Muscle layer of duodenum (tissue), 2 donors: ENCODE data around the gene KCNN3.

Experiments
- H3K27ac ChIP-seq: one replicate; pipeline ENCODE4 v1.7.0; 2013; ENCODE audit warnings: mild to moderate bottlenecking, low read length
- H3K27me3 ChIP-seq: one replicate; pipeline ENCODE4 v1.7.0; 2013; ENCODE audit warnings: low read depth, mild to moderate bottlenecking, control low read depth, low read length
- H3K36me3 ChIP-seq, 2 donors: one replicate each; pipeline ENCODE4 v1.7.0; 2013; ENCODE audit warnings: low read length in 2 of 2, control low read depth in 1 of 2, mild to moderate bottlenecking in 1 of 2; ENCODE audit not compliant: insufficient read depth in 2 of 2, control insufficient read depth in 1 of 2
- H3K4me1 ChIP-seq, 2 donors: one replicate each; pipeline ENCODE4 v1.7.0; 2013; ENCODE audit warnings: low read length in 2 of 2, mild to moderate bottlenecking in 2 of 2, control low read depth in 1 of 2, moderate library complexity in 1 of 2; ENCODE audit not compliant: insufficient read depth in 2 of 2, control insufficient read depth in 1 of 2
- H3K4me3 ChIP-seq, 2 donors: one replicate each; pipeline ENCODE4 v1.7.0; 2013; ENCODE audit warnings: low read length in 2 of 2, low read depth in 1 of 2, mild to moderate bottlenecking in 1 of 2
- H3K9me3 ChIP-seq, 2 donors: one replicate each; pipeline ENCODE4 v1.7.0; 2013; ENCODE audit warnings: low read length in 2 of 2, control low read depth in 1 of 2, mild to moderate bottlenecking in 1 of 2; ENCODE audit not compliant: control insufficient read depth in 1 of 2
- donor health status: healthy.

Gene KCNN3

DNA sequence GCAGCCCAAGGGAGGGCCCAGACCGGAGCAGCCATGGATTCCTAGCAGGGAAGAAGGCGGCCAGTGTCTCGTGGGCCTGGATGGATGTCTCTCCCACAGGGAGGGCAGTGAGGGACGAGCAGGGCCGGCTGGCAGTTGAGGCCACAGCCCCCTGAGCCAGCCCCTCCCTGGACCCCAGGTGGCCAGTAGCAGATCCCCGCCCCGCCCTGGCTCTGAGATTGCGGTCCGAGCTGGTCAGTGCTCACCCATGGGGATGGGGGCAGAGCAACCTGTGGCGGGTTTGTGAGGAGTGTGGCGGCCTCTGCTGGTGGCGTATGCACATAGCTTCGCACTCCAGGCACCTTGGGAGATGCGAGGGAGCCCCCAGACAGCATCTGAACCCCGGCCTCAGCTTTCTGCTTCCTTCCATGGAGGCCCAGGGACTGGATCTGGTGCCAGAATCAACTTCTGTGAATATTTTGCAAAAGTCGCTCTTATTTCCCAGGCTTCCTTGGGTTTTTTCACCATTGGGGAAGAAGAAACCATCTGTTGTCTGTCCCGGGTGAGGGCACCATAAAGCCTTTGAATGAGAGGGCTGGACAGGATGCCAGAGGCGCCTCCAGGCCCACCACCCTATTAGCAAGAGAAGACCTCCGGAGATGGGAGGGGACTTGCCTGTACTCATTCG, 8.4 kb upstream of the KCNN3 start:
- H3K36me3 ChIP-seq, result no peaks in the 10 kb centered on the region
- no peak overlapping the region for H3K4me3 ChIP-seq
- H3K9me3 ChIP-seq, result no peaks in the 10 kb centered on the region
- no peak overlapping the region for H3K27ac ChIP-seq
- H3K4me1 ChIP-seq, result peaks cover 0 to 5% of the 10 kb centered on the region in 2 donors
- no peaks in the 10 kb centered on the region for H3K27me3 ChIP-seq

DNA sequence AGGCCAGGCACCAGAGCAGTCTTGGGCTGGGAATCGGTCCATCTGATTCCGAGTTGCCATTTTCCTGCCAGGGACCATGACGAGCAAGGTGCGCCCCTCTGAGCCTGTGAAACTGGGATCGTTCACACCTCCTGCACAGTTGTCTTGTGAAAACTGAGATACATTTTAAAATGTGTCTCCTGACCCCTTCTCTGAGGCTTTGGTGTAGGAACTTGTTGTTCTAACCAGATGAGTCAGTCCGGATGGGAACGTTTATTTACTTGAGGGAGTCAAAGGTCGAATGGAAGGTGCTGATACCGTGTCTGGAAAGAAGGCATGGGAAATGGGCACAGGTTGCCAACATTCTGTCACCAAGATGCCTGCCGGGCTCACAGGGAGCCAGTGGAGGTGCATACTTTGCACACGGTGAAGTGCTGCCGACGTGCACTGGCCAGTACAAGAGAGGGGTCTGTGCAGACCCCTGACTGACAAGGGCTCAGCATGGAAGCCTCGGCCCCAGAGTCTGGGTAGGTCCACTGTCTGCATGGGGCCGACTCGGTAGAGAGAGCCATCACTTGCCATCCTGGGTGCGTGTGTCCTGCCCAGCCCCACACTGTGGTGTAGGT, 7.4 kb upstream of the KCNN3 start:
- Histone ChIP-seq H3K36me3 (no peaks in the 10 kb centered on the region), H3K27me3 (no peaks in the 10 kb centered on the region), H3K4me3 (no peak overlapping the region), H3K27ac (no peak overlapping the region), H3K9me3 (no peaks in the 10 kb centered on the region), H3K4me1 (peaks cover 0 to 5% of the 10 kb centered on the region in 2 donors)

DNA sequence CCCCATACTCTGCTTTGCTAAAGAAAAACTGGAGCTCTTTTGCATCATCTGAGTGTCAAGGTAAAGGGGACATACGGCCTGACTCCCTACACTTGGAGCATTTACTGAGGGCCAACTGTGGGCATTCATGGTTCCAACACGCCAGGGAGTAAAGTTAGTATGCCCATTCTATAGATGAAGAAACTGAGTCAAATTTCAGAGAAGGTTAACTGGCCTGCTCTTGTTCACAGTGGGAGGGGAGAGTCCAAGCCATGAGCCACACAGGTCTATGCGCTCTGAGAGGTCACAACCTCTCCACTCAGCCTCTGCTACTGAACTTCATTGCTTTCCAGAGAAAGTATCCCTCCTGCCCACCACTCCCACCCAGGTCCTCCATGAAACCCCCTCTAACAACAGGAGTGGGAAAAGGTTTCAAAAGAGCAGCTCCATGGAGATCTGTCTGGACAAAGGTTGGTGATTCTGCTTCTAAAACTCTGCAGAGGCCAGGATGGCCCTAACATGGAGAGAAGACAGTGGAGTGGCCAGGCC, 6.8 kb upstream of the KCNN3 start:
- no peaks in the 10 kb centered on the region for H3K36me3 ChIP-seq
- H3K9me3 ChIP-seq, result no peaks in the 10 kb centered on the region
- no peak overlapping the region for H3K27ac ChIP-seq
- H3K27me3 ChIP-seq, result no peaks in the 10 kb centered on the region
- no peak overlapping the region for H3K4me3 ChIP-seq
- peaks cover 0 to 5% of the 10 kb centered on the region in 2 donors for H3K4me1 ChIP-seq

DNA sequence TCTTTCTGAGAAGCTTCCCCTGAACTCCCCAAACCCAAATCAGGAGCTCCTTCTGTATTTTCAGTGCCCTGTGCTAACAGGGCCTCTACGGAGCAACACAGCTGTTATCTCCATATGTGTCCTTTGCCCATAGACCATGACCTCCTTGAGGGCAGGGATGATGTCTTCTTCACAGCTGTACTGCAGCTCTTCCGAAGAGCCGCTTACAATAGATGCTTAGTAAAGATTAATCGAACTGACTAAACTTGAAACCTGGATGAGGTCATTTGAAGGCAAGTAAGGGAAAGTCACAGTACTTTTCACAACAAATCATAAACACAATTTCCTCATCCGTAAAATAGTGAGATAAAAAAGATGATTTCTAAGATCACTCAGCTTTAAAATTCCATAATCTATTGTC, 4.4 kb upstream of the KCNN3 start:
- no peaks in the 10 kb centered on the region for H3K36me3 ChIP-seq
- no peak overlapping the region for H3K27ac ChIP-seq
- H3K4me1 ChIP-seq, result peaks cover 4 to 12% of the 10 kb centered on the region in 2 donors
- no peak overlapping the region for H3K4me3 ChIP-seq
- no peaks in the 10 kb centered on the region for H3K27me3 ChIP-seq
- H3K9me3 ChIP-seq, result no peaks in the 10 kb centered on the region

DNA sequence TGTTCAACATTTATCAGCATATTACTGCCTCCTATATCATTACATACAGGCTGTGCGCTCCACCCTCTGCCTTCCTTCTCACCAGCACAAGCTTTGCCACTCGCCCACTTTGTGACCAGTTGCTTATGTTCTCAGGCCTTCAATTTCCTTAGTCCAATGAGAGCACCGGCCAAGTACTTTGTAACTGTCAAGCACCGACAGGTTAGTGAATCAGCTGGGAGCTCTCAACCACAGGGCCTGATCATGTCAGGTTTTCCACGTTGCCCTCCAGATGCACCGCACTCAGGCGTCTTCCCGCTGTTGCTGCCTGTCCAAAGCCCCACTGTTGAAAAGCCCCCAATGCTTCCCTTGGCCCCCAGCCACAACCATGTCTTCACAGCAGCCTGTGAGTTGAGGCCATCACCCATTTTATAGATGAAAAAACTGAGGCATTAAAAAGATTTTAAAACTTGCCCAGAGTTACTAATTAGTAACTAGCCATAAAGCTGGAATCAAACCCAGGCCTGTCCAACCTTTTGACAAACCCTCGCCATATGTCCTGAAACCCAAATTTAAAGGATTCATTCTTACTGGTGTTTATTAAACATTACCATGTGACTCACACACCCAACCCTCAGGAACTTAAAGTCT, 3.4 kb upstream of the KCNN3 start:
- Histone ChIP-seq H3K27me3 (peaks cover 9% of the 10 kb centered on the region), H3K9me3 (no peaks in the 10 kb centered on the region), H3K4me3 (no peak overlapping the region), H3K36me3 (no peaks in the 10 kb centered on the region), H3K4me1 (peaks cover 4 to 18% of the 10 kb centered on the region in 2 donors), H3K27ac (no peak overlapping the region)

DNA sequence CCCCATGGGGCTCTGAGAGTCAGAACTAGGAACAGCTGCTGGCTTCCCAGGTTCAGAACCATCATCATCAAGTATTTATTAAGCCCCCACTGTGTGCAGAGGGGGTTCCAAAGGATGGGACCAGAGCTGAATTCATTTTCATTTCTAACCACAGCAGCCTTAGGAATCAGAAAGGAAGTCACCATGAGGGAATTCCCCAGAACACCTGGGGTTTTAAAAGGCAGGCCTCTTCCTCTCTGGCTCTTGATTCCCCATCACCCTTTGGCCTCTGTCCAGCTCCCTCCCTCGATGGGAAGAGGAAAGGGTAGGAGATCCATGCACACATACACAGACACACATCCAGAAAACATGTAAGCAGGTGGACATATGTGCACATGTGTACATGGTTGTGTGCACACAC, 1.3 kb upstream of the KCNN3 start:
- no peaks in the 10 kb centered on the region for H3K9me3 ChIP-seq
- no peaks in the 10 kb centered on the region for H3K36me3 ChIP-seq
- no peak overlapping the region for H3K27ac ChIP-seq
- no peak overlapping the region for H3K4me3 ChIP-seq
- peaks cover 4 to 26% of the 10 kb centered on the region in 2 donors for H3K4me1 ChIP-seq
- H3K27me3 ChIP-seq, result peaks cover 12% of the 10 kb centered on the region

DNA sequence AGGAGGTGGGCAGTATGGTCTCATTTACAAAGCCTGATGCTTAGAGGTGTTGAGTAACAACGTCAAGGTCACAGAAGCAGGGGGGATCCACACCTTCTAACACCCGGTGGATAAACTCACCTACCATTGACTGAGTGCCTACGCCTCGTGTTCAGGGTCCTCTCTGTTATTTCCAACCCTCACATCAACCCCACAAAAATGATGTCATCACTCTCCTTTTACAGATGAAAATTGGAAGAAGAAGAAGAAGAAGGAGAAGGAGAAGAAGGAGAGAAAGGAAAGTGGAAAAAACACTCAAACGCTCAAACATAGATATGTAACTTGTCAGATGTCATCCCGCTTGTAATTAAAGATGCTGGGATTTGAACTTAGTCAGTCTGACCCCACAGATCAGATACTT, 653 bp upstream of the KCNN3 start:
- Histone ChIP-seq H3K36me3 (no peaks in the 10 kb centered on the region), H3K4me3 (peak overlapping the region; percentile 47 to 76), H3K4me1 (peaks cover 4 to 26% of the 10 kb centered on the region in 2 donors), H3K27ac (no peak overlapping the region), H3K27me3 (peaks cover 12% of the 10 kb centered on the region), H3K9me3 (no peaks in the 10 kb centered on the region)

DNA sequence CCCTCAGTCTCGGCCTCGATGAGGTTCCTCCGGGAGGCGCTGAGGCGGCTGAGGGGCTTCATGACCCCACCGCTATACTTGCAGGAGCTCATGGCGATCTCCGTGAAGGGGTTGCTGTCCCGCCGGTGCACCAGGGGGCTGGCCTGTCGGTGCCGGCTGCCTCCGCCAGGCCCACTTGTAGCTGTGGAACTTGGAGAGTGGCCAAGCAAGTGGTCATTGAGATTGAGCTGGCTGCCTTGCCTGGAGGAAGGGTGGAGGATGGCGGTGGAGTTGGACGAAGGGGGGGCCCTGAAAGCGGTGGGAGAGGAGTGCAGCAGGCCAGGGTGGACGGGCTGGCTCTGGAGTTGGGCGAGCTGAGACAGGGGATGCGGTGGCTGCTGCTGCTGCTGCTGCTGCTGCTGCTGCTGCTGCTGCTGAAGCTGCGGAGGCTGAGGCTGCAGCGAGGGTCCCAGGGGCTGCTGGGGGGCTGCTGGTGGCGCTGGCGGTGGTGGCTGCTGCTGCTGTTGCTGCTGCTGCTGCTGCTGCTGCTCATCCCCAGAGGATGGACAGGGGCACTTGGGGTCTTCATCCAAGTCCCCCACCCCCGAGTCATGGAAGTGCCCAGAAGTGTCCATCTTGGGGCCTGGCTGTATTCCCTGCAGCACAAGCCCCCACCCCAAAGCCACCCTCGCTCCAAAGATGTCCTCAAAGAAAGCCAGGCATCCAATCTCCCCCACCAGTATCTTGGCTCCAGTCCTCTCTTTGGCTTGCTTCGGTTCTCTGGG, 548 bp downstream of the KCNN3 start:
- H3K36me3 ChIP-seq, result no peaks in the 10 kb centered on the region
- H3K27ac ChIP-seq, result no peak overlapping the region
- peak overlapping the region; percentile 76 to 78 for H3K4me3 ChIP-seq

DNA sequence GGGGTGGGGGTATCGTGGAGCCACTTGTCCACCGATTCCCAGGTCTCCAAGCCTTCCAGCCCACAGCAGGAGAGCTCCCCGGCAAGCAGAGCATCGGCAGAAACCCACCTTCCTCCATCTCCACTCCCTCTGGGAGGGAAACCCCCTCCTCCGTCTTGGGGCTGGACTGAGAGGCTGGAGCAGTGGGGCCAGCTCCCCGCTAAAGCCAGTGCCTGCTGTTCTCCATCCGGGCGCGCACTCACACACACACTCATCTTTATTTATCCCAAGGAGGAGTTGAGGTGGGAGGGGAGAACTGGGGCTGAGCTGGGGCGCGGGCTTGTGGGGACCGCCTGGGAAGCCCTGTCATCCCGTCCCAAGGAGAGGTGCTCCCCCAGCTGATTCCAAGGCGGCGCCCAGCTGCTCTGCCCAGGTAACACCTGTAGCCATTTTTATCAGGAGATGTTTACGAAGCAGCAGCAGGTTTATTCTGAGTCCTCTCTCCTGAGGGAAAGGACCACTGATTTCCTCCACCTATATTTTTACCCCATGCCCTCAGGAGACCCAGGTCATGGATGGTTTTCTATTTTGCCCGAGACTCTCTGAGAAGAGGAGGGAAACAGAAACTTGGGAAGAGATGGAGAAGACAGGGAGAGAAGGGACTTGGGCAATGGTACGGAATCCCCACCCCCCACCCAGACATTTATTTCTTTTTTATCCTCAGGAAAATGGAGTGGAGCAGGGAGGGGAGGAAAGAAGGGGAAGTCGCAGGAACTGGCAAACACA, 2.1 kb downstream of the KCNN3 start:
- Histone ChIP-seq H3K4me3 (peak overlapping the region; percentile 74 to 76), H3K27me3 (peaks cover 12% of the 10 kb centered on the region), H3K27ac (peak overlapping the region; percentile 68), H3K9me3 (no peaks in the 10 kb centered on the region), H3K36me3 (no peaks in the 10 kb centered on the region), H3K4me1 (peaks cover 4 to 26% of the 10 kb centered on the region in 2 donors)

More for the DNA sequence above, 548 bp downstream of the KCNN3 start:
- H3K27me3 ChIP-seq, result peaks cover 12% of the 10 kb centered on the region
- no peaks in the 10 kb centered on the region for H3K9me3 ChIP-seq
- H3K4me1 ChIP-seq, result peaks cover 4 to 26% of the 10 kb centered on the region in 2 donors

DNA sequence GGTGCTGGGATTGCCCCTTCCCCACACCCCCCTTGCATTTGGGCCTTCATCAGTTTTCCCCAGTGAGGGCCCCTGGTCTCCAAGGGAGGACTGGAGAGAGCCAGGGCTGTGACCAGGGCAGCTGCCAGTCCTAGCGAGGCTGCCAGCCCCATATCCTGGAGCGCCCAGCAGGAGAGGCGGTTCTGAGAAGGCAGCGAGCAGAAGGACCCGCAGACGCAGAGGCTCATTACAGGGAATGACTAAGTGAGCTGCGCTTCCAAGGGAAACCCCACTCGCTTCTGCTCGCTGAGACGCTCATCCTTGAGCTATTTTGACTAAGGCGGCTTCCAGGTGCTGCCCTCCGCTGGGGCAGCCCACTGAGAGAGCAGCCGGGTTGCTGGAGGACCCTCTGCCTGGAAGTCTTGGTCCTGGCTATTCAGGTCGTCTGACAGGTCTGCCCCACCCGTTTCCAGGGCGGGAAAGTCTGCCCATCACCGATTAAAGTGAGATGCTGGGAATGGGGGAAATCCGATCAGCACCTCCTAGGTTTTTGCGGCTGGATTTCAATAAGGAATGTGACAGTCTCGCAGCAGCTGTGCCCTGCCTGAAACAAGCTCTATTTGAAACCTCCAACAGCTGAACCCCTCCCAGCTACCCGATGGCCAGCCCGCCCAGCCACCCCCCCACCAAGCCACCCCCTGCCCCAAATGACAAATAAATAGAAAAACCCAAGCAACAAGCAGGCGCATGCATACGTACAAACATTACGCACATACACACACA, 2.8 kb downstream of the KCNN3 start:
- Histone ChIP-seq H3K27me3 (peaks cover 12% of the 10 kb centered on the region), H3K9me3 (no peaks in the 10 kb centered on the region), H3K27ac (no peak overlapping the region), H3K36me3 (no peaks in the 10 kb centered on the region), H3K4me3 (peak overlapping the region; percentile 74 to 76), H3K4me1 (peaks cover 4 to 26% of the 10 kb centered on the region in 2 donors)
